Epithelial cell of proximal tubule (primary cell): Measurements from ENCODE around the gene SKAP1. TPM values are rescaled to one million over a fixed set of nuclear protein-coding genes. Genes with fewer than 3 reads are reported as not detected.
A peak's percentile ranks its signal among the peaks of the same experiment; 100 is the strongest.

Experiments used
- DNase-seq: peaks from one replicate; pipeline ENCODE4 v3.0.0-alpha.2; 2011; ENCODE audit warnings: low read depth
- H3K4me3 ChIP-seq: 2 replicates; pipeline ENCODE4 v1.5.1; 2011; ENCODE audit warnings: low read depth, mild to moderate bottlenecking, low read length
- total RNA-seq: library from RNA; depleted of rRNA; stranded (reverse); fragments of >200 nt; gene quantifications from 2 replicates; pipeline ENCODE4 v1.2.3, GENCODE V29; 2015
- TF ChIP-seq, protein P1 (sequence below): conservative IDR thresholded peaks from 2 replicates; pipeline ENCODE4 v1.5.1; 2012; ENCODE audit warnings: low read depth, mild to moderate bottlenecking, low read length

Gene SKAP1
- total RNA-seq, 1 donor from 2014 or later = 11.4 TPM

DNA sequence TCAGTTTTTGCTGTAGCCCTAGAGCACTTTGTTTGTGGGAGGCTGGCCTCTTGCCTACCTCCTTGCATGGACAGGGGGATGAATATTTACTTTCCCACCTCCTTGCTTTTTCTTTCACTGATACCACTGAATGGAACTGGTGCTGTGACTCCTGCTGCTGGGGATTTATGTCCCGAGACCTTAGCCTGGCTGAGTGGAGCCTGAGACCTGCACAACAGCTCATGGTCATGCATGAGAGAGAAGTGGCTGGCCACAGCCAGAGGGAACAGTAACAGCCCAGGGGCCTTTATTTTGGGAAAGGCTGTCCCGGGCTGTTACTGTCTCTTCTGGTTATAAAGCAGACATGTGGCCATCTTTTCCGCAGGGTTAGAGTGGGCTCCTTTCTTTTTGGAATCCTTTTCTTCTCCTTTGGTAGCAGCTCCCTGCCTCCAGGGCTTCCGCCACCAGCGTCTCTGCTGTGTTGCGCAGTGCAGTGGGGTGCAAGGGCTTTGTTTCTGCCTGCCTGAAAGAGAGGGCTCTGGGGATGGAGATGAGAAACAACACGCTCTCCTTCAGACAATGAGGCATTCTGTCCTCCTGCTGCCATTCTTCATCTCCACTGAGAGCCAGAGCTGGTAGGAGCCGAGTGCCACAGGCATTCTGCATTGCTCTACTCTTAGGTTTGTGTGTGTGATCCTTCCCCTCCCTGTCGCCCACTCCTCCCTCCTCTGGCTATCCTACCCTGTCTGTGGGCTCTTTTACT is 307.9 kb downstream of the SKAP1 start:
- no peak overlapping the region for H3K4me3 ChIP-seq
- DNase-seq = no peak
- TF ChIP-seq, protein P1, sequence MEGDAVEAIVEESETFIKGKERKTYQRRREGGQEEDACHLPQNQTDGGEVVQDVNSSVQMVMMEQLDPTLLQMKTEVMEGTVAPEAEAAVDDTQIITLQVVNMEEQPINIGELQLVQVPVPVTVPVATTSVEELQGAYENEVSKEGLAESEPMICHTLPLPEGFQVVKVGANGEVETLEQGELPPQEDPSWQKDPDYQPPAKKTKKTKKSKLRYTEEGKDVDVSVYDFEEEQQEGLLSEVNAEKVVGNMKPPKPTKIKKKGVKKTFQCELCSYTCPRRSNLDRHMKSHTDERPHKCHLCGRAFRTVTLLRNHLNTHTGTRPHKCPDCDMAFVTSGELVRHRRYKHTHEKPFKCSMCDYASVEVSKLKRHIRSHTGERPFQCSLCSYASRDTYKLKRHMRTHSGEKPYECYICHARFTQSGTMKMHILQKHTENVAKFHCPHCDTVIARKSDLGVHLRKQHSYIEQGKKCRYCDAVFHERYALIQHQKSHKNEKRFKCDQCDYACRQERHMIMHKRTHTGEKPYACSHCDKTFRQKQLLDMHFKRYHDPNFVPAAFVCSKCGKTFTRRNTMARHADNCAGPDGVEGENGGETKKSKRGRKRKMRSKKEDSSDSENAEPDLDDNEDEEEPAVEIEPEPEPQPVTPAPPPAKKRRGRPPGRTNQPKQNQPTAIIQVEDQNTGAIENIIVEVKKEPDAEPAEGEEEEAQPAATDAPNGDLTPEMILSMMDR = no peak

DNA sequence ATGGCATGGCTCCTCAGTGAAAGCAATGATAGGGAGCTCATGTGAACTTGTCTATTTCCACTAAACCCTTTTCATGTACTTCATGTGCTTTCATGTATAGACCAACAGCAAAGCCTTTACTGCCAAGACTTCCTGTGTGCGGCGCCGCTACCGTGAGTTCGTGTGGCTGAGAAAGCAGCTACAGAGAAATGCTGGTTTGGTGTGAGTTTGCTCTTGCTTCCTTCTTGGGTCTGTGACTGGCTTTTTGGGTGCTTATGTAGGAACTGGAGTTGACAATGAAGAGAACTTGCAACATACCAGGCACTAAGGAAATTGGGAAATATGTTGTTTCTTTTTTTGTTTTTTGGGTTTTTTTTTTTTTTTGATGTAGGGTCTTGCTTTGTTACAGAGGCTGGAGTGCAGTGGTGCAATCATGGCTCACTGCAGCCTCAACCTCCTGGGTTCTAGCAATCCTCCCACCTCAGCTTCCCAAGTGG is 316.8 kb downstream of the SKAP1 start:
- no peak overlapping the region for H3K4me3 ChIP-seq
- no peak for DNase-seq
- TF ChIP-seq, protein P1 = no peak

DNA sequence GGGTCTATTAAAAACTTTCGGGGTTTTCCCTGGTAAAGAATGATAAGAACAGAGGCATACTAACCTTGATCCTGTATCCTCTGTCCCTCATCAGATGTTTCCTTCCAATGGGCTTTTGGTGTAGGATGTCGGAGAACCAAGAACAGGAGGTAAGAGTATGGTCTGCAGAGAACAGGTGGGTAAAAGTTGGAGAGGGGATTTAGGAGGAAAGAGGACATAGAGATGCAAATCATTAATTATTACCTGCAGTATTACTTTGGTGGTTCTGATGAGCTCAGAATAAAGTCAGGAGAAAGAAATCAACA is 318.1 kb downstream of the SKAP1 start:
- TF ChIP-seq, protein P1 = no peak
- H3K4me3 ChIP-seq = no peak overlapping the region
- DNase-seq = no peak

DNA sequence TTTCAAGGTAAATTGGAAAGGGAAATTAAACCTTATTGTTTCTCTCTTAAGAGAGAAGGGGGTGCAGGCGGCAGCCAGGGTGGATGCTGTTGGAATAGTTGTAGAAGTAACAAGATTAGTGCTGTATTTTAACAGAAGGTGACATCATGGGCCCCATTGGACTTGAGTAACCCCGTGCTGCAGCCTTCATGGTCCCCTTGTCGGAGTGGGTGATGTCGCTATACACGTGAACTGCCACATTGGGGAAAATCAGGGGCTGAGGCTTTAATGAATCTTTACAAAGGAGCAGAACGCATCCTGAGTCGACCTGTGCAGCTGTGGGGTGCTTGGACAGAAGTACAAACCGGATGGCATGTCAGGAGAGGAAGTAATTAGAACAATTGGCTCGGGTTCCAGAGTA is 319.3 kb downstream of the SKAP1 start:
- no peak overlapping the region for H3K4me3 ChIP-seq
- TF ChIP-seq, protein P1 = no peak
- no peak for DNase-seq

DNA sequence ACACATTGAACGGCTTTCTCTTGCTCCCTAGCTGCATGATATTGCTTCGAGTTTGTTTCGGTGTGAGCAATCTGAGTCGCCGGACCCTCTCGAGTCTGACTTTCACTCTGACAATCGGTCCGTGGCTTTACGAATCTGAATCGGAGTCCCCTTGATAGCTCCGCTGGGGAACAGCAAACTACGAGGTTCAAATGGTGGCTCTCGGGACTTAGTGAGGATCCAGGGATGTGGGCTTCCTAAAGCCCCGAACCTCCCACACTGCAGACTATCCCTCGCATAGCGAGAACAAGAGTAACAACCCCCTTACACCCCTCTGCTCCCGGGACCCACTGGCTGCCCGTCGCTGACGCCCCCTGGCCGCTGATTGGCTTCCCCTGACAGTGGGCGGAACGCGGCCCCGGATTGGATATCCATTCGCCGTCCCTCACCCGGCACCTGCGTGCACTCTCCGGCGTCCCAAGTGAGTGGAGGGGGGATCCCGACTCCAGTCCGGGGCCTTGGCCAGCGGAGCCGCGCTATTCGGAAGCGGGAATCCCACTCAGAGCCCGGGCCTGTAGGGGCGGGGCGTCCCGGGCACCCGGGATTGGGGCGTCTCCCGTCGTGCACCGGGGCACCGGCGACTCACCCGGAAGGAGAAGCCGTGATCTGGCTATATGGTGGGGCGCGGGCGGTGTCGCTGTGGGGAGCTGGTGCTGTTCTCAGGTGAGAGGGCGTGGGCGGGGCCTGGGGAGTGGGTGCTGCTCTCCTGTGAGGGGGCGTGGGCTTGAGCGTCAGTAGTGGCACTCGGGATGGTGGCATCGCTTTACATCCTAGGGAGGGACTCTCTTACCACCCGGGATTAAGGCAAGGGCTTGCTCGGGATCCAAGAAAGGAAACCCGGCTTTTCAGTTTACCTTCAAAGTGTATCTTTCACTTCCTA is 322.6 kb downstream of the SKAP1 start, which contains the start of gene SNX11:
SNX11 (plus strand) TSS at position 630 of the 919 bp plus-strand sequence. CDS start 4,278 bp downstream, outside the sequence.
- no peak for DNase-seq
- H3K4me3 ChIP-seq = peak within 1 kb of the TSS; percentile 99
- TF ChIP-seq, protein P1 = no peak

DNA sequence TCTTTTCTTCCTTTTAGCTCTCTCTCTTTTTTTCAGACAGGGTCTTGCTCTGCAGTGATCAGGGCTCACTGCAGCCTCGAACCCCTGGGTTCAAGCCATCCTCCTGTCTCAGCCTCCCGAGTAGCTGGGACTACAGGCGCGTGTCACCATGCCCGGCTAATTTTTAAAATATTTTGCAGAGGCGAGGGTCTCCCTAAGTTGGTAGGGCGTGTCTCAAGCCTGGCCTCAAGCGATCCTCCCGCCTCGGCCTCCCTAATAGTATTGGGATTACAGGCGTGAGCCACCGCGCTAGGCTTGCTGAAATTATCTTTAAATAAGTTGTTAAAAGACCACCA is 323.2 kb downstream of the SKAP1 start:
- TF ChIP-seq, protein P1 = no peak
- no peak for DNase-seq

More for the DNA sequence above, 323.2 kb downstream of the SKAP1 start:
- peak overlapping the region; percentile 99 for H3K4me3 ChIP-seq
